Measurements from ENCODE around the gene OR8S1.

Gene OR8S1

GRCh38 chr12:48486679-48487078 lies 38.8 kb upstream of the OR8S1 start:
- TF ChIP-seq REST (IDR thresholded peaks at IDR 0.05; ENCODE audit: insufficient read depth in 1 of 2, low read depth in 2 of 2, low read length in 2 of 2): no peak
- TF ChIP-seq POLR2AphosphoS5 (IDR thresholded peaks at IDR 0.05; ENCODE audit: low read depth, low read length): no peak
- no peak for TF ChIP-seq TAF1 (IDR thresholded peaks at IDR 0.05; ENCODE audit: borderline replicate concordance, insufficient read depth, low read length)
- no peak for TF ChIP-seq SIN3A (IDR thresholded peaks at IDR 0.05; ENCODE audit: borderline replicate concordance, insufficient read depth, low read length)
- no peak for TF ChIP-seq FOXP2 (optimal IDR thresholded peaks at IDR 0.05; ENCODE audit: borderline replicate concordance, extremely low read depth, extremely low read length, insufficient read depth)

- no peak for TF ChIP-seq TAF1 (IDR thresholded peaks at IDR 0.05; ENCODE audit: borderline replicate concordance, insufficient read depth, low read length)
- TF ChIP-seq POLR2AphosphoS5 (IDR thresholded peaks at IDR 0.05; ENCODE audit: low read depth, low read length): no peak
- TF ChIP-seq FOXP2 (optimal IDR thresholded peaks at IDR 0.05; ENCODE audit: borderline replicate concordance, extremely low read depth, extremely low read length, insufficient read depth): no peak
- TF ChIP-seq REST (IDR thresholded peaks at IDR 0.05; ENCODE audit: insufficient read depth in 1 of 2, low read depth in 2 of 2, low read length in 2 of 2): no peak
- no peak for TF ChIP-seq SIN3A (IDR thresholded peaks at IDR 0.05; ENCODE audit: borderline replicate concordance, insufficient read depth, low read length)
These were observed 36.4 kb upstream of the OR8S1 start for GRCh38 chr12:48489012-48489411.

GRCh38 chr12:48508987-48509386 lies 16.4 kb upstream of the OR8S1 start:
- no peak for TF ChIP-seq SIN3A (IDR thresholded peaks at IDR 0.05; ENCODE audit: borderline replicate concordance, insufficient read depth, low read length)
- no peak for TF ChIP-seq REST (IDR thresholded peaks at IDR 0.05; ENCODE audit: insufficient read depth in 1 of 2, low read depth in 2 of 2, low read length in 2 of 2)
- no peak for TF ChIP-seq FOXP2 (optimal IDR thresholded peaks at IDR 0.05; ENCODE audit: borderline replicate concordance, extremely low read depth, extremely low read length, insufficient read depth)
- TF ChIP-seq POLR2AphosphoS5 (IDR thresholded peaks at IDR 0.05; ENCODE audit: low read depth, low read length): no peak
- TF ChIP-seq TAF1 (IDR thresholded peaks at IDR 0.05; ENCODE audit: borderline replicate concordance, insufficient read depth, low read length): no peak

GRCh38 chr12:48510111-48510510 lies 15.3 kb upstream of the OR8S1 start:
- no peak for TF ChIP-seq POLR2AphosphoS5 (IDR thresholded peaks at IDR 0.05; ENCODE audit: low read depth, low read length)
- TF ChIP-seq FOXP2 (optimal IDR thresholded peaks at IDR 0.05; ENCODE audit: borderline replicate concordance, extremely low read depth, extremely low read length, insufficient read depth): no peak
- no peak for TF ChIP-seq TAF1 (IDR thresholded peaks at IDR 0.05; ENCODE audit: borderline replicate concordance, insufficient read depth, low read length)
- no peak for TF ChIP-seq SIN3A (IDR thresholded peaks at IDR 0.05; ENCODE audit: borderline replicate concordance, insufficient read depth, low read length)
- no peak for TF ChIP-seq REST (IDR thresholded peaks at IDR 0.05; ENCODE audit: insufficient read depth in 1 of 2, low read depth in 2 of 2, low read length in 2 of 2)

- TF ChIP-seq POLR2AphosphoS5 (IDR thresholded peaks at IDR 0.05; ENCODE audit: low read depth, low read length) (no peak), TAF1 (IDR thresholded peaks at IDR 0.05; ENCODE audit: borderline replicate concordance, insufficient read depth, low read length) (no peak), SIN3A (IDR thresholded peaks at IDR 0.05; ENCODE audit: borderline replicate concordance, insufficient read depth, low read length) (no peak), REST (IDR thresholded peaks at IDR 0.05; ENCODE audit: insufficient read depth in 1 of 2, low read depth in 2 of 2, low read length in 2 of 2) (no peak), FOXP2 (optimal IDR thresholded peaks at IDR 0.05; ENCODE audit: borderline replicate concordance, extremely low read depth, extremely low read length, insufficient read depth) (no peak)
These were observed 12.6 kb upstream of the OR8S1 start for GRCh38 chr12:48512855-48513254.

Measured in PFSK-1 (cell line).